Hematopoietic multipotent progenitor cell treated with erythropoietin and hydrocortisone succinate and interleukin-3 and kit ligand, for 17 days (in vitro differentiated cells): ENCODE measurements around the gene AUTS2.

Experiments used
- DNase-seq: peaks from one replicate; pipeline ENCODE4 v3.0.0-alpha.2; 2015; ENCODE audit warnings: low spot score

AUTS2 gene

DNA sequence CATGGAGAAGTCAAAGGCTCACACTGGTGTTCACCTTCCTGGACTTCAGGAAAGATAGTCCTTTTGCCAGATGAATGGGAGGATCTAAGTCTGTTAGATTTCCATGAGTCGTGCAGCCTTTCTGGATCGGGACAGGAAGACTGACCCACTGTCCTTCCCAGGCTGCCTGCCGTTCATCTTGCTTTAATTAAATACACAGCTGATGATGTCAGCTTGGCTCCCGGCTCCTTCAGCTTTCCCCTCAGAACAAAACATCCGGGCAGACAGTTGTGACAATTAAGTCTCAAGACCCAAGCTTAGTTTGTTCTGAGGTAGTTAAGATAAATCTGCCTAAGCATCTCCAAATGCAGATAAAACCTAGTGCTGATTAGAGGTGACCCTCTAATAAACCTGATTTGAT lies 58.6 kb downstream of the AUTS2 start:
- DNase-seq = no peak

DNA sequence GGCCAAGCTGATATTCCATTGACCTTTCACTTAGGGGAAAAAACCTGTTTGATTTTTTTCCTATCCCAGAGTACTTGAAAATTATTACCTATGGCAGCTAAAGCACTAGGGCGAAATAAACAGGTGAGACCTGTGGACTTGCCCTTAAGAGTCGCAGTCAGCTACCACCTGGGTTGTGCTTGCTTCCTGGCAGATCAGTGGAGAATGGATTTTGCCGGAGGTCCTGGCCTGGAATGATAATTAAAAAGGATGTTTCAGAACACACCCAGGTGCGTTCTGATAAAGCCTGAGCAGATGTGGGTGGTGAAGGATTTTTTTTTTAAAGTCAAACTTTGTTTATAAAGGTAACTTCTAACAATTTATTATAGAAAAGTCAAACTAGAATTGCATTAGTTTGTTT lies 59.1 kb downstream of the AUTS2 start:
- DNase-seq = no peak

DNA sequence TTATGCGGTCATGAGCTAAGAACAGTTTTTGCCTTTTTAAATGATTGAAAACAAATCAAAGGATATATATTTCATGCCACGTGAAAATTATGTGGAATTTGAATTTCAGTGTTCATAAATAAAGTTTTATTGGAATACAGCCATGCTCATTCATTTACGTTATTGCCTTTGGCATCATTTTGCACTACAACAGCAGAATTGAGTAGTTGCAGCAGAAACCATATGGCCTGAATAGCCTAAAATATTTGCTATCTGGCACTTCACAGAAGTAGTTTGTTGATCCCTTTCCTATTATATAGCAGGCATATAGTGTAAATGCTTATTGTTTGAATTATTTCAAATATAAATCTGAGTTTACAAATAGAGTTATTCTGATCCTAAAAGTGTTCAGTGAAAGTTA lies 59.7 kb downstream of the AUTS2 start:
- DNase-seq = no peak

- no peak for DNase-seq
Observed at GRCh38 chr7:69659983-69660382, 61.7 kb downstream of the AUTS2 start.

- DNase-seq = no peak
Observed at GRCh38 chr7:69661342-69661741, 63.1 kb downstream of the AUTS2 start.

- DNase-seq = no peak
Observed at GRCh38 chr7:69663911-69664832, 65.9 kb downstream of the AUTS2 start.

DNA sequence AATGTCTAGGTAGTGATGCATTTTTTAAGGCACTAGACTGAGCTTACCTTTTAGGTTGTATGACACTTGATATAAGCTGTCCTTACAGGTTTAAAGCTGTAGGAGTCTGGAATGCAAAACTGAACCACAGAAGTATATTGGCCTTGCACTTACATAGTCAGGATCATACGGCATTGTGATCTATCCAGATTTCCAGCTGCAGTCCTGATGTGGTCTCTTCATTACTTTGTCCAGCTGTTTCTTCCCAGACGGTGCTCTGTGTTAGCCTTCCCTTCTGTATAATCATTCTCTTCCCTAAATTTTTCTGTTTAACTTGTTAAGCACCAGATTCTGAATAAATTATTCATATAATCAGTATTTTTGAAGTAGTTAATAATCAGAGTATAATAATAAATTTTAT lies 67.1 kb downstream of the AUTS2 start:
- no peak for DNase-seq

GRCh38 chr7:69668339-69668870 lies 70.1 kb downstream of the AUTS2 start:
- no peak for DNase-seq

GRCh38 chr7:69670701-69671100 lies 72.4 kb downstream of the AUTS2 start:
- no peak for DNase-seq

- no peak for DNase-seq
Observed at GRCh38 chr7:69673074-69673473, 74.8 kb downstream of the AUTS2 start.

DNA sequence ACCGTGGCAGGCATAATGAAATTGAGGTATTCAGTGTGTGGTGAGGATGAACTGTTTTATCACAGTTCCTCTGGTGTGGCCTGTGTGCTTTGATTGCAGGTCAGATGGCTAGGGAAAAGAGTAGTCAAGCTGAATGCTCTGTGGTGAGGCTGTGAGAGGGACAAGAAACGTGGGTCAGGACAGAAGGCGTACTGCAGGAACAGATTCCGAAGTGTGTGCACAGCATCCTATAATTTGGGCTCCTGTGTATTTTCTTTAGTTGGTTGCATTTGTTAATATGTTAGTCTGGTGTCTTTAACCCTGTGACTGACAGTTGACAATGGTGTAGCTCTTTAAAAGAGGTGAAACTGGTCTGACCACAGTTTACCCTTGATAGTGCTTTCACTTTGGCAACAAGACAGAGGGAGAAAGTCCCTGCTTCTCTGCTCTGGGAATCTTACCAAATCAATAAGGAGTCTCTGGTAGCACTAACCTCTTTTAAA lies 76.5 kb downstream of the AUTS2 start:
- no peak for DNase-seq

GRCh38 chr7:69676247-69676646 lies 78.0 kb downstream of the AUTS2 start:
- no peak for DNase-seq

DNA sequence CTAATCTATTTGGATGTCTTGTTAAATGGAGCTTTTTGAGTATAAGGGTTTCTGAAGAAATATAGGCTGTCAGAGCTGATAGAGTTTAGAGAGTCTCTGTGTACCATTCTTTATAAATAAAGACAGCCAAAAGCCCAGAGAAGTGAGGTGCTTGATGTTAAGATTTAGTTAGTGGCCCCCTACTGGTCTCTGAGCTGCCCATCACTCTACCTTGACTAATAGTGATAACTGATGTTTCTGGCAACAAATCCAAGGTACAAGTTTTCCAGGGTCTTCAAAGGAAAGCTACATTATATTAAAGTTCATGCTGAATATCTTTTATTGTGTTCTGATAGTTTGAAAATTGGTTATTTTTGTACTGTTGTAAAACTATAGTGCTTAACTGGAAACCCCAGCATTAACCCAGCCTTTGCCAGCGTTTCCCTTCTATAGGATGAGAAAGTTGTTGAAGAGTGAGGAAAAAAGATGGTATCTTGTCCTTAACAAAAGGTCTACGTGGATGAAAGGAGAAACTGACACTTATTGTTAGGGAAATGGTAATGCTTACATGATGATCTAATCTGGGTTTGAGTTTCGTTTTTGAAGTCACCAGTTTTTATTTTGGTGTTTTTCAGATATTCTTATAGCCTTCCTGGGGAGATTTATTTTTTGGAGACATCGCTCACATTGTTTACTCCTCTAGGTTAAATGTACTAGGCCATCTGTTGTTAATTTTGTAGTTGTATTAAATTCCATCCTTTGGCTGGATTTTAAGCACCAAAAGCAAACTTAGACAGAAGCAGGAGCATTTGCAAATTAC lies 79.0 kb downstream of the AUTS2 start:
- no peak for DNase-seq

DNA sequence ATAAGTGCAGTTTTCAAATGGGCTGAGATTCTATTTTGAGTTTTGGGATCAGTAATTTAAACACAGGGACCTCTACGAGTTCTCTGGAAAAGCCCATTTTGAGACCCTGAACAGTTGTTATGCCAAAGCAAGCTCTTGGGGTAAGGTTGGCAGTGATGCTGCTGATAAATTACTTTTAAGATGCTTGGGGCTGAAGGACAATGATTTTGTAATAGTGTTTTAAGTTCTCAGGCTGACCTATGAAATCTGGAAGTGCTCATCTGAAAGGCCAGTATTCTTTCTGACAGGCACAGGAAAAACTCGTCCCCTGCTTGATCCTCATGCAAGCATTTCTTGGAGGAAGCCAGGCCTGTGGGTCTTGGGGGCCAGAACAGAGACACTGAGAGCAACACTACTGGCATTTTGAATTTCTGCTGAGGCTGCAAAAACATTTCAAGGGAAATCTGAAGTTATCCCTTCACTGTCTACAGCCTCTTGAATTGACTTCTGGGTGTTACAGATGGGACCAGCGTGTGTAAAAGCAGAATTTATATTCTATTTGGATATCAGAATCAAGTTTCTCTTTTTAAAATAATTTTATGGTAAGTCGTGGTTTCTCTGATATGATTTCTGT lies 79.7 kb downstream of the AUTS2 start:
- no peak for DNase-seq

DNA sequence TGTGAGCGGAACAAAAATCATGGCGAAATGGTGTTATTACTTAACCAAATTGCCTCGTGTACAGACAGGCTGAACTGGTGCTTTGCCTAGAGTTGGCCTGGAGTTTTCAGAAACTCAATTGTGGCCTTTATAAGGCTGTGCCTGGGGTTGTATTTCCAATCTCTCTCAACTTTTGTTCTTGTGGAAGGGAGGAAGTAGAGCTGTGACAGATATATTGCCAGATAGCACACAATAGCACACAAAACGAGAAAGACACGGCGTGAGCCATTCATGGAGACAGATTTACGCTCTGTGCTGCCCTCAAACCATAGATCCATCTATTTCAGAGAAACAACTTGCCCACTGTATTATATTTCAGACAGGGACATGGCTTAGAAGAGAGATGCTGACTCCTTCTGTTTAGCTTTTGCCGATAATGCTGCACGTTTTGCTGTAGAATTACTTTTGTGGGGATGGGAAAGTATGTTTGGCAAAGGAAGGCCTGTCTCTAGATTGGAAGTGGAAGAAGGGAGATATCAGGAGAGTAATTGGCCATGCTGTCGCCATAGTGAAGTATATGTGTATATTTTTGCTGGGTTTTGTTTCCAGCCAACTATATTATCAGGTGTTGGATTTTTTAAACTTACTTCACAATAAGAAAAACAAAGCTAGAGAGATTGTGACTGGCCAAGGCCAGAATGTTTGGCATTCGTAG lies 80.4 kb downstream of the AUTS2 start:
- DNase-seq = no peak

- DNase-seq = no peak
Observed at GRCh38 chr7:69681181-69681580, 82.9 kb downstream of the AUTS2 start.

DNA sequence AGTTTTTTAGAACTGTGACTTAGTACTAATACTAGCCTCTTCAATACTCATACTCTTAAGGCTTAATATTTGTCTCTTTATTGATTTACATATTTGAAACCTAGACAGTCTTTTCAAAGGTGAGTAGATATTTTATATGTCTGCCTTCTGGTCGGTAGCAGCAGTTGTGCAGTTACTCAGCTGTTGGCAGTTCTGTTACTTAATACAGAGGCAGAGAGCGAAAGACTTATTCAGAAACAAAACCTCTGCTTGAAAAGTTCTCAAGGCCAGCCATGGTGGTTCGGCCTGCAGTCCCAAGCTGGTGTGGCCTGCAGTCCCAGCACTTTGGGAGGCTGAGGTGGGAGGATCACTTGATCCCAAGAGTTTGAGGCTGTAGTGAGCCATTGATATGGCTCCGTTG lies 84.2 kb downstream of the AUTS2 start:
- no peak for DNase-seq

- no peak for DNase-seq
Observed at GRCh38 chr7:69683002-69683401, 84.7 kb downstream of the AUTS2 start.

DNA sequence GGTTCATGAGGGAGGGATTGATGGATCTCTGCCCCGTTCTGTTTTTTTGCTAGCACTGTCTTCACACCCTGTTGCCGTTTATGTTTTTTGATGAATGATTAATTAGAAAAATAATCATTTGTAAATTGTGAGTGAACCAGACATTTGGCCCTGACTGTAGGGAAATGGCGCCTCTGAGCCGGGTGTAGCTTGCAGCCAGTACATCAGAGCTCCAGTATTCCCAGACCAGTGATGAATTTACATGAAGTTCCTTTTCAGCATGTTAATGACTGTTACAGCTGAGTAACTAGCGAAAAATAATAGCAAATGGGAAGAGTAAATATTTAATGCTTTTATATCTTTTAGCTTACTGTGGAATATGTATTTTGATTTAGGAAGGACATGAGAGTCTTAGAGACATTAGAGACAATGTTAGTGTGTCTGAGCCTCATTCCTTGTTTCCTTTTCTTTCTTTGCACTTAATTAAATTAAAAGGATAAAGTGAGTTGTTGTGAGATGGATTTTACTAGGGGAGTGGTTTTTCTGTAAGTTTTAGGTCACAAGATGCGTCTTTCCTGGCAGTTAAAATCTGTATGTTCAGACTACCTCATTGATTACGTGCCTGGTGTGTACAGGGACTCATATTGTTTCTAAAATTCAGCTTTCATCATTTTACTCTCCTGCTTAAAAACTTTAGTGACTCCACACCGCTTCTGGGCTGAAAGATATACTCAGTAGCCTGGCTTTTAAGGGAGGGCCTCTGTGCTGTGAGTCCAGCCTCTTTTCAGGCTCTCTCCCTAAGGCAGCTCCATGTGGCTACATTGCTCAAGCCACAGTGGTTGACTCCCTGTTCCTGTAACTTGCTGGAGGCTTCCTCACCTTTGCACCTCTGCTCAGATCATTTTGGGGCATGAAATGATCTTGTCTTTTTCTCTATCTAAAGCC lies 86.4 kb downstream of the AUTS2 start:
- DNase-seq = no peak

GRCh38 chr7:69685293-69685631 lies 87.0 kb downstream of the AUTS2 start:
- DNase-seq = no peak

- no peak for DNase-seq
Observed at GRCh38 chr7:69686366-69686765, 88.1 kb downstream of the AUTS2 start.
